AG08396 (cell line): Measurements from ENCODE around the gene ERN1.
A peak's percentile ranks its signal among the peaks of the same experiment; 100 is the strongest.
"Not testable (repeated sequence)": the region's sequence is repeated elsewhere in the genome, so short reads cannot be mapped to it uniquely, and the experiment has no call there.

Experiments
- DNase-seq: peaks from one replicate; pipeline ENCODE4 v3.0.0; 2012; ENCODE audit warnings: low spot score, mixed read lengths

The ERN1 gene

GRCh38 chr17:64129765-64130558 is at the start of gene ERN1:
Gene ERN1, minus strand, starts transcription at chr17:64130144. Its CDS starts 115 bp downstream, at chr17:64130029.
- peak; percentile 98 for DNase-seq

- DNase-seq: not testable (repeated sequence)
Measured at GRCh38 chr17:64179024-64179423, 49.1 kb upstream of the ERN1 start.

DNA sequence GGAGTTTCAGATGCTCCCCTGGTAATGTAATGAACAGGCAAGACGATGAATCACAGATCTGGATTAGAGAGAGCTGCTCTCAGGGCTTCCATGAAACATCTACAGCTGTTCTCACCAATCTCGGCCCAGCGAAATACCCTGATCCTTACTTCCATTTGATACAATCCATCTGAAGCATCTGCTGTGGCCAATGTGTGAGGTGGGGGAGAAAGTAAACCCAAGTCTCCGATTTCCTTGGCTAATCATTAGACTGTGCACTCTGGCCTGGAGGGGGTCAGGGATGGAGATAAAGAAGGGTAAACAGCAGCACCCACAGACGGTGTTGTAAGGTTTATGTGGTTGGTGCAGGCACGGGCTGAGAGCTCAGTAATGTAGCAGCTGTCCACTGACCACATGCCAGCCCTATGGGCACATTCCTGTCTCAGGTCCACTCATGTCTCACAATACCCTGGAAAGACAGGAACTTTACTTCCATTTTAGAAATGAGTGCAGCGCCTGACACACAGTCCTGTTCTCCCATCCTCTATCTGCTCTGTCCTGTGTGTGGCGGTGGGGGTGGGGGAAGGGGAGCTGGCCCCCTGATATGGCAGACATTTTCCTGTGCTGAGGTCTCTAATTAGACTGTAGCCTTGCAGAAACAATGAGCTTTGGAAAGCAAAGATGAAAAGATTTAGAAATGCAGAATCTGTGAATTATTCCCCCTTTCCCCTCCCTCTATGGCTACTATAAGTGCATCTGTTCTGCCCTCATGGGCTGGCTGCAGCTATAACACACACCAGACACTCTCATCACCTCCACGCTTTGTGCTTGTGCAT is 48.3 kb upstream of the ERN1 start:
- no peak for DNase-seq

GRCh38 chr17:64177311-64178010 is 47.5 kb upstream of the ERN1 start:
- DNase-seq: no peak

DNA sequence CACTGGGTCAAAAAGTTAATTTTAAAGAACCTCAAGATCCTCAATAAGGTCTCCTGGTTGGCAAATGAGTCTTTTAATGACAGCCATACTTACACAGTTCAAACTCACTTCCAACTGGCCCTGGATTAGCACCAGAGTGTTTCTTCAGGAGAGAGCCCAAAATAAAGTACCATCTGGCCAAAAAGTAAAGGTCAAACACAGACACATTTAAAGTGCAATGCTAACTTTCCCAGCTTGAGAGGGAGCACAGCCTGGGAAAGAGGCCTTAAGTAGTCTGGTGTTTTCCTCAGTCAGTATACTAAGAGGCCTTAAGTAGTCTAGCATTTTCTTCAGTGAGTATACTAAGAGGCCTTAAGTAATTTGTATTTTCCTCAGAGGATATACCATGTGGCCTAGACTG is 46.6 kb upstream of the ERN1 start:
- DNase-seq: no peak

GRCh38 chr17:64174686-64175456 is 44.9 kb upstream of the ERN1 start:
- DNase-seq: peak; percentile 25

DNA sequence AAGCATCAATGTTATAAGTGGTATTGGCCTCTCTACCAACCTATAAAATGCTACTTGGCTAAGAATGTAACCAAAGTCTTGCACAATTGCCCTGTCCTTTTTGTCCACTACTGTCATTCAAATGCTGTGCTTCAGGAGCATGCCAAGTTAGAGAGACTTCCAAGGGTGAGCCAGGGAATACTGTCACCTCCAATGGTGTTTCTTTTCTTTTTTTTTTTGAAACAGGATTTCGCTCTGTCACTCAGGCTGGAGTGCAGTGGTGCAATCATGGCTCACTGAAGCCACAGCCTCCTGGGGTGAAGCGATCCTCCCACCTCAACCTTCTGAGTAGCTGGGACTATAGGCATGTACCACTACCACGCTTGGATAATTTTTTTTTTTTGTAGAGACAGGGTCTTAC is 43.7 kb upstream of the ERN1 start:
- DNase-seq: no peak

- DNase-seq: no peak
Measured at GRCh38 chr17:64172510-64172909, 42.6 kb upstream of the ERN1 start.

DNA sequence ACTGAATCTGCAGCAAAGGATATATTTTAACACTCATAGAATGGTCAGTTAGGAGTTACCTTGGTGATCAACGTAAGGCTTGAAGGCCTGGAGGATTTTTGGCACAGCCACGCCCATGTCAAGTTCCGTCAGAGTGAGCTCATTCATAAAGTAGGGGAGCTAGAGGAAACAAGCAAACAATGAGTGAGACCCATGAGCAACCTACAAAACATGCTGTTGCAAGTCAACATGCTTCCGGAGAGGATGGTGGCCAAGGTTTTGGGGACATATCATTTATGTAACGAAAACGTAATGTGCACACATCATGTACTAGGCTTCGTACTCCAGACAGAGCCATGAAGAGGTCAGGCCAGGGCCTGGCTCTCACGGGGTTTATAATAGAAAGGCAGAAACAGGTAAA is 41.1 kb upstream of the ERN1 start:
- DNase-seq: no peak

DNA sequence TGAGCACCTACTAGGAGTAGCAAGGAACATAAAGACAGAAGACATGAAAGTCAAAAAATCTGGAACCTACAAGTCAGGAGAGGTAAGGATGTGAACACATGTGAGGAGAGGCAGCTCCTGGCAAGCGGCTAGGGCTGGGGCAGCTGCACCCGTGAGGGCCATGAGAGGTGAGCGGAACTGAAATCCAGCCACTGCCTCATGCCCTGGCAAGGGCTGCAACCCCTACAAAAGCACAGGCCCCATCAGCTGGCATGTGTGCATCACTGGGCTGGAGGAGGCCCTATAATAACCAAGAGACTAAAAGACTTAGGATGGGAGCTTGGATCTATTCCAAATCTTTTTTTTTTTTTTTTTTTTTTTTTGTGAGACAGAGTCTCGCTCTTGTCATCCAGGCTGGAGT is 40.3 kb upstream of the ERN1 start:
- no peak for DNase-seq

DNA sequence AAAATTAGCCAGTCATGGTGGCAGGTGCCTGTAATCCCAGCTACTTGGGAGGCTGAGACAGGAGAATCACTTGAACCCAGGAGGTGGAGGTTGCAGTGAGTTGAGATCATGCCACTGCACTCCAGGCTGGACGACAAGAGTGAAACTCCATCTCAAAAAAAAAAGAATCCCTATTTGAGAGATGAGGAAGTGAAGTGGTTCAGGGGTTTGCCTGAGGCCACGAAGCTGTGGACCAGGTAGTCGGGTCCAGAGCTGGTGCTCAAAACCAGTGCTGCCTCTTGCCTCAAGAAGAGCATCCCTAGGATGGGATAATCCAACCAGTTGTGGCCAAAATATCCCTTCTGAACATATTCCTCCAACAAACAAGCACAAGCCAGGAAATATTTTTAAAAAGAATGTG is 37.7 kb upstream of the ERN1 start:
- not testable (repeated sequence) for DNase-seq

GRCh38 chr17:64166876-64167275 is 36.9 kb upstream of the ERN1 start:
- DNase-seq: no peak

DNA sequence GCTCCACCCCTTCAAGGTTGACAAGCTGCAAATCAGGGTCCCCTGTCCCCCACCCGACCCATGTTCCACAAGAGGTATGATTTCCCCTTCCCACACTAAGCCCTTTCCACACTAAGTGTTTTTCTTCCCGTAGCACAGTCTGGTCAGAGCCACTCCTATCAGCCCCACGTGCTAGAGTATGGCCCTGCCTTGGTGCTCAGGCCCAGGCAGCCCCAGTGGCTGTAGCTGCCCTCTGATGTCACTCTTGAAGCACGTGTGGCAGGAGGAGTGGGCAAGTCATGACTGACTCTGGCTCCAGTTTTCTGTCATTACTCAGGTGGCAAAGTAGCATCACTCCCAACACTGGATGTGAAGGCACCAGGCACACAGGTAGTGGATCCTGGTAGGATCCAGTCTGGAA is 35.4 kb upstream of the ERN1 start:
- no peak for DNase-seq

GRCh38 chr17:64164596-64165285 is 34.8 kb upstream of the ERN1 start:
- no peak for DNase-seq

DNA sequence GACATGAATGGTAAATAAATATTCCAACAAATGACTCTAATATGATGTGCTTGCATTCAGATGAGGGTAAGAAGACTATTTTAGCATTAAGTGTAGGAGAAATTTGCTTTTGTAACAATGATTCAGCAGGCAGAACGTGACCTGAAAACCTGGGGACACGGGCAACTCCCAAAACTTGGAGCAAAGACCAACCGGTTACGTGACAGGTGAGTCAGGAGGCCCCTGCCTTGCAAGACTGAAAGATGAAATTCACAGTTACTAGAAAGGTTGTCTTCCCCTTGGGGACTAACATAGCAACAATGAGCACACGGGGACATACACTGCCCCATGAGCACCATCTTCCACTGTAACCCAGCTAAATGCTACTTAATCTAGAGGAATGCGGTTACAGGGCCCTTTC is 33.5 kb upstream of the ERN1 start:
- DNase-seq: no peak

- no peak for DNase-seq
Measured at GRCh38 chr17:64162554-64162953, 32.6 kb upstream of the ERN1 start.

GRCh38 chr17:64161380-64162176 is 31.6 kb upstream of the ERN1 start:
- DNase-seq: no peak

GRCh38 chr17:64160378-64160777 is 30.4 kb upstream of the ERN1 start:
- no peak for DNase-seq

- DNase-seq: no peak
Measured at GRCh38 chr17:64158831-64159590, 29.1 kb upstream of the ERN1 start.

- no peak for DNase-seq
Measured at GRCh38 chr17:64158406-64158805, 28.5 kb upstream of the ERN1 start.
